ENCODE data around the gene CNTNAP2. TPM values are rescaled to one million over a fixed set of nuclear protein-coding genes. Genes with fewer than 3 reads are reported as not detected.

Gene CNTNAP2
- total and polyA plus RNA-seq, 9 of the 15 experiments (the other 6 are each of a cell fraction or from before 2014, with no cell fraction given) = 0.04 to 0.62 (median 0.09) TPM; not detected in 4

DNA sequence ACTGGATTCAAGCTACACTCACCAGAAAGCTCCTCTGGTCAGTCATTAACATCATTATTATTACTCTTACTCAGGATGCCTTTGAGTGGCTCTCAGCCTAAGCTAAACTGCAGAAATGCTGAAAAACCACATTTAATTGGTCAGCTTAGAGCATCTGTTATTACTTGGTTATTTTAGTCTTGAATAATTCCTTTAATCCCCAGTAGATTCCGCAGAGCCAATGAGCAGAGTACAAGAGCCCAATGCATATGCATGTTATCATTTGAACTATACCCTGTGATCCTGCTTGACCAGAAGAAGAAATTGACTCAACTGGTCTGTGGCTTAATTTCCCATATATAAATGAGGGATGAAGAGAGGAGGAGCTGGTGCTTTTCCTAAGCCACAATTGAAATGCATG is 2056.3 kb downstream of the CNTNAP2 start (continued):
- TF ChIP-seq, protein P1, sequence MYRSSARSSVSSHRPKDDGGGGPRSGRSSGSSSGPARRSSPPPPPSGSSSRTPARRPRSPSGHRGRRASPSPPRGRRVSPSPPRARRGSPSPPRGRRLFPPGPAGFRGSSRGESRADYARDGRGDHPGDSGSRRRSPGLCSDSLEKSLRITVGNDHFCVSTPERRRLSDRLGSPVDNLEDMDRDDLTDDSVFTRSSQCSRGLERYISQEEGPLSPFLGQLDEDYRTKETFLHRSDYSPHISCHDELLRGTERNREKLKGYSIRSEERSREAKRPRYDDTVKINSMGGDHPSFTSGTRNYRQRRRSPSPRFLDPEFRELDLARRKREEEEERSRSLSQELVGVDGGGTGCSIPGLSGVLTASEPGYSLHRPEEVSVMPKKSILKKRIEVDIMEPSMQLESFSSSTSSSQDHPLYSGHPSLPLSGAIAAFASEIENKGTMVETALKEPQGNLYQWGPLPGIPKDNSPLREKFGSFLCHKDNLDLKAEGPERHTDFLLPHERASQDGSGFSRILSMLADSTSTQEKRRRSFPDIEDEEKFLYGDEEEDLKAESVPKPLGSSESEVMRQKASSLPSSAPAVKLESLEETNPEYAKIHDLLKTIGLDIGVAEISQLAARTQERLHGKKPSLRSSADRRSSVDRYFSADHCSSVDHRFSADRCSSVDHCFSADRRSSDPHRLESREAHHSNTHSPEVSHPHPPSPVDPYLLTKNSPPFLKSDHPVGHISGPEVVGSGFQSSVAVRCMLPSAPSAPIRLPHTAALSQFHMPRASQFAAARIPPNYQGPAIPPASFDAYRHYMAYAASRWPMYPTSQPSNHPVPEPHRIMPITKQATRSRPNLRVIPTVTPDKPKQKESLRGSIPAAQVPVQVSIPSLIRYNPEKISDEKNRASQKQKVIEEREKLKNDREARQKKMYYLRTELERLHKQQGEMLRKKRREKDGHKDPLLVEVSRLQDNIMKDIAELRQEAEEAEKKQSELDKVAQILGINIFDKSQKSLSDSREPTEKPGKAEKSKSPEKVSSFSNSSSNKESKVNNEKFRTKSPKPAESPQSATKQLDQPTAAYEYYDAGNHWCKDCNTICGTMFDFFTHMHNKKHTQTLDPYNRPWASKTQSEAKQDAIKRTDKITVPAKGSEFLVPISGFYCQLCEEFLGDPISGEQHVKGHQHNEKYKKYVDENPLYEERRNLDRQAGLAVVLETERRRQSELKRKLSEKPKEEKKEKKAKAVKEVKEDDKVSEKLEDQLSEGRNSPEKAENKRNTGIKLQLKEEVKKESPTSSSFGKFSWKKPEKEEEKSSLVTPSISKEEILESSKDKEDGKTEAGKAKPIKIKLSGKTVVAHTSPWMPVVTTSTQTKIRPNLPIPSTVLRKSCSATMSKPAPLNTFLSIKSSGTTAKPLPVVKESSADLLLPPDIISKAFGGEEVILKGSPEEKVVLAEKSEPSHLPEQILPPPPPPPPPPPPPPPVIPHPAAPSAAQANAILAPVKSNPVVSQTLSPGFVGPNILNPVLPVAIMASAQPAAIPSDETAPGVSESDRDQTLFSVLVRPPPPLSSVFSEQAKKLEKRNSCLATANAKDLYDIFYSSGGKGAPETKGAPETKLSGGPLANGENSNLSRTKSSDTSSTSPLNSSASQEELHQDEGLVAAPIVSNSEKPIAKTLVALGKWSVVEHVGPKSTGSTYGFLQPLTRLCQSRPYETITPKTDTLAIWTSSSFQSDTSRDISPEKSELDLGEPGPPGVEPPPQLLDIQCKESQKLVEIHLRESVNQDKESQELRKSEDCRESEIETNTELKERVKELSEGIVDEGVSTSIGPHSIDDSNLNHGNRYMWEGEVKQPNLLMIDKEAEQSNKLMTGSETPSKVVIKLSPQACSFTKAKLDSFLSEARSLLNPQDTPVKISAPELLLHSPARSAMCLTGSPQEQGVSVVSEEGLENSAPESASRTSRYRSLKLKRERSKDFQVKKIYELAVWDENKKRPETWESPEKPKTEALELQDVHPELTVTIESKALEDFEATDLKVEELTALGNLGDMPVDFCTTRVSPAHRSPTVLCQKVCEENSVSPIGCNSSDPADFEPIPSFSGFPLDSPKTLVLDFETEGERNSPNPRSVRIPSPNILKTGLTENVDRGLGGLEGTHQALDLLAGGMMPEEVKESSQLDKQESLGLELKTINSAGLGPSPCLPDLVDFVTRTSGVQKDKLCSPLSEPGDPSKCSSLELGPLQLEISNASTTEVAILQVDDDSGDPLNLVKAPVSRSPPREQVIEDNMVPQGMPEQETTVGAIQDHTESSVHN (IDR thresholded peaks at IDR 0.05; ENCODE audit: borderline replicate concordance in 1 of 2, low read depth in 1 of 2) = no peak
- TF ChIP-seq GATAD2B (IDR thresholded peaks at IDR 0.05; ENCODE audit: borderline replicate concordance) (no peak), CEBPG (CRISPR knock-in tag; IDR thresholded peaks at IDR 0.05) (no peak), CEBPG (tag; conservative IDR thresholded peaks at IDR 0.05 in 1 of 2, IDR thresholded peaks at IDR 0.05 in 1 of 2) (no peak), ZFP1 (CRISPR knock-in tag; IDR thresholded peaks at IDR 0.05) (no peak), ZFPM2 (CRISPR knock-in tag; IDR thresholded peaks at IDR 0.05) (no peak), CEBPB (tag; IDR thresholded peaks at IDR 0.05) (no peak)
- TF ChIP-seq, protein P2, sequence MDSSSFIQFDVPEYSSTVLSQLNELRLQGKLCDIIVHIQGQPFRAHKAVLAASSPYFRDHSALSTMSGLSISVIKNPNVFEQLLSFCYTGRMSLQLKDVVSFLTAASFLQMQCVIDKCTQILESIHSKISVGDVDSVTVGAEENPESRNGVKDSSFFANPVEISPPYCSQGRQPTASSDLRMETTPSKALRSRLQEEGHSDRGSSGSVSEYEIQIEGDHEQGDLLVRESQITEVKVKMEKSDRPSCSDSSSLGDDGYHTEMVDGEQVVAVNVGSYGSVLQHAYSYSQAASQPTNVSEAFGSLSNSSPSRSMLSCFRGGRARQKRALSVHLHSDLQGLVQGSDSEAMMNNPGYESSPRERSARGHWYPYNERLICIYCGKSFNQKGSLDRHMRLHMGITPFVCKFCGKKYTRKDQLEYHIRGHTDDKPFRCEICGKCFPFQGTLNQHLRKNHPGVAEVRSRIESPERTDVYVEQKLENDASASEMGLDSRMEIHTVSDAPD (CRISPR knock-in tag; IDR thresholded peaks at IDR 0.05) = no peak
